ENCODE measurements around the gene DNASE1L3.

DNASE1L3 gene

GRCh38 chr3:58183891-58184290, 26.9 kb downstream of the DNASE1L3 start:
- DNase-seq (ENCODE audit: low read depth, low spot score), result no peak
- H3K4me3 ChIP-seq (ENCODE audit: low read length), result no peak overlapping the region

GRCh38 chr3:58183221-58183620, 27.6 kb downstream of the DNASE1L3 start:
- H3K4me3 ChIP-seq (ENCODE audit: low read length), result no peak overlapping the region
- DNase-seq (ENCODE audit: low read depth, low spot score), result no peak

- no peak for DNase-seq (ENCODE audit: low read depth, low spot score)
These were observed 29.7 kb downstream of the DNASE1L3 start for GRCh38 chr3:58180940-58181587.

DNA sequence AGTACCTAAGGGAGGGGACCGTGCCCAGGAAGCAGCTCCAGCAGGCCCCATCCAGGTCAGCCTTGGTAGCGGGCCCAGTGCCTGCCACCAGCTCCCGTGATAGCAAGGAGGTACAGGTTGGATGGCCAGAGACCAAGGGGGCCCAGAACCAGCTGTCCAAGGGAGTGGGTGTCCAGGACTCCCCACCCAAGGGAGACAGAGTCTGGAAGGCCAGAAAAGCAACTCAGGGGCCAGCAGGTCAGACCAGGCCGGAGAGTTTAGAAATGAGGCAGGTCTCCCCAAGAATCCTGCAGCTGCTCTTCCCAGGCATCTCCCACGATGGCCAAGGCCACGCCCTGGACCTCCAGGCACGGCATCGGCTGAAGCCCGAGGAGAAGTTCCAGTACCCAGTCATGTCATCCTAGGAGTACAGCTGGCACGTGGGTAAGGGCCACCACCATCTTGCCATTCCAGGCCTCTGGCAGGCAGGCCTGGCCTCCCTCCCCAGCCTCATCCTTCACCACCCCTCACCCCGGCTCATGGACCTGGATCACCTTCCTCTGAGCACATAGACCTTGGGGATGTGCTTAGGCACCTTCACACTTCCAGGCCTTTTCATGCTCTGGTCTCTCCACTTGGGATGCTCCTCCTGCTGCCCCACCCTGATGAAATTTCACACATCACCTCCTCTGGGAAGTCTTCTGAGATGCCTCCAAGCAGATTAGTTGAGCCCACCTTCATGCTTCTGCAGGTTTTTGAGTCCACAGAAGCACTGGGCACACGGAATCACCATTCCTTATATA, 30.5 kb downstream of the DNASE1L3 start:
- DNase-seq (ENCODE audit: low read depth, low spot score), result no peak
- H3K4me3 ChIP-seq (ENCODE audit: low read length), result no peak overlapping the region

More at GRCh38 chr3:58180940-58181587, 29.7 kb downstream of the DNASE1L3 start:
- no peak overlapping the region for H3K4me3 ChIP-seq (ENCODE audit: low read length)

GRCh38 chr3:58179235-58180098, 31.3 kb downstream of the DNASE1L3 start:
- no peak overlapping the region for H3K4me3 ChIP-seq (ENCODE audit: low read length)
- DNase-seq (ENCODE audit: low read depth, low spot score), result no peak

DNA sequence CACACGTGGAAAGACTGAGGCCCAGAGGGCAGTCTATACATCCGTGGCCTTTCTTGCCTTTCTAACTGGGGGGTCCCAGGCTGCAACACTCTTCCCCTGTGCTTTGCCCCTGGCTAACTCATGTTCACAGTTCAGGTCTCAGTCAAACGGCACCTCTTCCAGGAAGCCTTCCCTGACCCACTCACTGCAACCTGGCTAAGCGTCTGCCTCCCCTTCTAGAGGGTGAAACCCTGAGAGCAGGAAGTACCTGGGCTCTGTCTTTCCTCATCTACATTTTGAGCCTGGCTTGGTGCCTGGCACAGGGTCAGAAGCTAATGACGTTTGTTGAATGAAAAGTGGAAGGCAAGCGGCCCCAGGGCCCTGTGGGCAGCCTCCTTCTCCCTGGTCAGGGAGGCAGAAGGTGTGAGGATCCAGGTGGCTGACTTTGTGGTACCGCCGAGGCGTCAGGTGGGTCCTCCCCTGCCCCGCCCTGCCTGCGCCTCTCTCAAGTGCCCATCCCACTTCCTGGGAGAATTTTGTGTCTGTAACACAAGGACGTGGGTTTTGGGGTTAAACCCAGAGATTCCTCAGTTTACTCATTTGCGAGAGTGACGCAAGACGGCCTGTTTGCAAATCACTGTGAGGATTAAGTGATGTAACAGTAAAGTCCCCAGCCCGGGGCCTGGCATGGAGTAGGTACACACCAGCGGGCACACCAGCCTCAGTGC, 32.1 kb downstream of the DNASE1L3 start:
- DNase-seq (ENCODE audit: low read depth, low spot score), result no peak
- no peak overlapping the region for H3K4me3 ChIP-seq (ENCODE audit: low read length)

DNA sequence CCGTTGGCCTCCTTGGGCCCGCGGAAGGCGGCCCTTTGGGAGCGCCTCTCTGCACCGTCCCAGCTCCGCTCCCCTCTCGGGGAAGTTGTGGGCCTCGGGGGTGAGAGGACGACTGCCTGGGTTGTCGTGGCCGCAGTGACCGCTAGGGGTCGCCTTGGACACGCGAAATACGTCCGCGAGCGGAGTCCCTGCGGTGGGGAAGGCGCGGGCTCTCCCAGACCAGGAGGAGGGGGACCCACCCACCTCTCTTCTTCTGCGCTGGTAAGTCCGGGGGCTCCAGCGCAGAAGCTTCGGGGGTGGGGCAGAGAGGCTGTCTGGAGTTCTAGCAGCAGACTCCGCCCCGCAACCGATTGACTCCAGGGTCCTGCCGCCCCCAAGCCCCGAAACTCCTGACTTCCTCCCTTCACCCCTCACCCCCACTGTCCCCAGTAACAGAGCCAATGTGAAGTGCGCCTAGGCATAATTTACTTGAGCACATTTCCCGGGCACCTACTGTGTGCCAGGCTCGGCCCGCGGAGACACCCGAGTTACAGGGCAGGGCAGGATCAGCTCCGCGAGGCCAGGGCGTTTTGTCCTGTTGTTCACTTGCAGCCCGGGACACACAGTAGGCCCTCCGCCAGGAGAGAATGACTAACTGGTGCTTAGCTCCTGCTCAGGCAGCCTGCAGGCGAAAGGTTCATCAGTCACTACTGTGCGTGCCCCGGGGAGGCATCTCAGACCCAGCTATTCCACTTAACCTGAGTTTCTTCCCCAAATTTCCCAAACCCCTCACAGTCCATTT, 32.8 kb downstream of the DNASE1L3 start:
- DNase-seq (ENCODE audit: low read depth, low spot score), result peak; percentile 35
- no peak overlapping the region; the same call in 1 of the 2 replicates for H3K4me3 ChIP-seq (ENCODE audit: low read length)

DNA sequence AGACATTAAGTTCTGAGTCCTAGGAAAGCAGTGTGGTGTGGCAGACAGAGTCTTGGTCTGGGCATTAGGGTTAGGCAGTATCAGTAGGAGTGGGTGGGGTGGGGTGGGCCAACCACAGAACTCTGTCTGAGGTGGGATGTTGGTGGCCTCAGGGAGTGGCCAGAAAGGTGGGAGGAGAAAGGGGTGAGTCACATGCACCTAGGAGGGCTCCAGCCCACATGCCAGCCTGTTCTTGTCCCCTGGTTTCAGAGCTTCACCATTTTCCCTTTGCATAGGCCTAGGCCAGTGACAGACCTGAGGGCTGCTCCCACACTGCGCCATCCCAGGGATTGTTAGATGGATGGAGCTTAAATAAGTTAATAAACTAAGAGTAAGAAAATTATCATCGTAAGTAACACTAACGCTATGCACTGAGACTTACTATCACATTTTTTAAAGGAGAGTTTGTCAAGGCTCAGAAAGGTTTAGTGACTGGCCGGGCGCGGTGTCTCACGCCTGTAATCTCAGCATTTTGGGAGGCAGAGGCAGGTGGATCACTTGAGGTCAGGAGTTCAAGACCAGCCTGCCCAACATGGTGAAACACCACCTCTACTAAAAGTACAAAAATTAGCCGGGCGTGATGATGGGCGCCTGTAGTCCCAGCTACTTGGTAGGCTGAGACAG, 33.8 kb downstream of the DNASE1L3 start:
- no peak for DNase-seq (ENCODE audit: low read depth, low spot score)
- no peak overlapping the region for H3K4me3 ChIP-seq (ENCODE audit: low read length)

DNA sequence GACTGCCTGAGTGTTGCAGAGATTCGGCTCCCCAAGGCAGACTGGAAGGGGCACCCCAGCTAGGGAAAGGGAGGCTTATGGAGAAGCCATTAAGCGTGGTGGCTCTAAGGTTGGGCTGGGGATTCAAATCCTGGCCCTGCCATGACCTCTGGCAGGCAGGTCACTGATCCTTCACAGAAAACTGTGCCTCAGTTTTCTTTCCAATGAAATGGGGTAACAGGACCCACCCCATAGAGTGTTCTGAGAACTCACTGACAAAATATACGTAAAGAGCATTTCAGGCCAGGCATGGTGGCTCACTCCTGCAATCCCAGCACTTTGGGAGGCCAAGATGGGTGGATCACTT, 34.6 kb downstream of the DNASE1L3 start:
- no peak overlapping the region for H3K4me3 ChIP-seq (ENCODE audit: low read length)
- no peak for DNase-seq (ENCODE audit: low read depth, low spot score)

DNA sequence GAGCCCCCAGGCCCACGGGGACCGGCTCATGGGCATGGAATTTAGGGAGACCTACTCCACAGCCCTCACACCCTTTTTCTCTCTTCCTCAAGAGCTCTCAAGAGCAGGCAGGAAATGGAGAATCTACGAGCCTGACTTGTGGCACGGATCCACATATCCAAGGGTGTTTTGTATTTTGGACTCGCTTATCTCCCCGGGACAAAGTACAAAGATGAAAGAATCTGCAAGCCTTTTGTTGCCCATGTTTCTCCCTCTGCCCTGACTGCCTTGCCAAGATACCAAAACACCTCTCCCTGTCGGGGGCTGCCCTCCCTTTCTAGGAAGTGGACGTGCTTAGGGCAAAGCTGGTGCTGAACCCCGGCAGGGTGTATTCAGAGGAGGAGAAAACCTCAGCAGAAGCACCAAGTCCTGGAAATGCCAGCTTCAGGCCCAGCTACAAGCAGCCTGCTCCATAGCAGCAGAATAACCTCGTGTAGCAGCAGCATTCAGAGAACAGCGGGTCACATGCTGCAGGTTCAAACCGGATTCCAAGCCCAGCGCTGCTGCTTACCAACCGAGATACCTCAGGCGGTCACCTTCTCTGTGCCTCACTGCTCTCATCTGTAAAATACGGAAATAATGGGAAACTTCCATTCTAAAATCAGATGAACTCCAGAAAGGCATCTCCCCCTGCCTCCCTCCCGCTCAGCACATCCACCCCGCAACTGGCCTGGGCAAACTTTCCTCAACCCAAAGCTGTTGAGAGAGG, 35.2 kb downstream of the DNASE1L3 start:
- no peak overlapping the region for H3K4me3 ChIP-seq (ENCODE audit: low read length)
- DNase-seq (ENCODE audit: low read depth, low spot score), result no peak

- DNase-seq (ENCODE audit: low read depth, low spot score), result no peak
These were observed 35.7 kb downstream of the DNASE1L3 start for GRCh38 chr3:58175187-58175436.

GRCh38 chr3:58173669-58174398, 36.9 kb downstream of the DNASE1L3 start:
- DNase-seq (ENCODE audit: low read depth, low spot score), result peak; percentile 24
- no peak overlapping the region for H3K4me3 ChIP-seq (ENCODE audit: low read length)

More at GRCh38 chr3:58175187-58175436, 35.7 kb downstream of the DNASE1L3 start:
- no peak overlapping the region for H3K4me3 ChIP-seq (ENCODE audit: low read length)

GRCh38 chr3:58173029-58173668, 37.6 kb downstream of the DNASE1L3 start:
- no peak for DNase-seq (ENCODE audit: low read depth, low spot score)
- no peak overlapping the region for H3K4me3 ChIP-seq (ENCODE audit: low read length)

DNA sequence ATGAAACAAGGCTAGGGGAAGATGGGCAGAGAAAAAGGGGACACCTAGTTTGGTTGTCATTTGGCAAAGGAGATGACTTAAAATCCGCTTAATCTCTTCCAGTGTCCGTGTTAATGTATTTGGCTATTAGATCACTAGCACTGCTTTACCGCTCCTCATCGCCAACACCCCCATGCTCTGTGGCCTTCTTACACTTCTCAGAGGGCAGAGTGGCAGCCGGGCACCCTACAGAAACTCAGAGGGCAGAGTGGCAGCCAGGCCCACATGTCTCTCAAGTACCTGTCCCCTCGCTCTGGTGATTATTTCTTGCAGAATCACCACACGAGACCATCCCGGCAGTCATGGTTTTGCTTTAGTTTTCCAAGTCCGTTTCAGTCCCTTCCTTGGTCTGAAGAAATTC, 39.6 kb downstream of the DNASE1L3 start:
- no peak for DNase-seq (ENCODE audit: low read depth, low spot score)
- H3K4me3 ChIP-seq (ENCODE audit: low read length), result no peak overlapping the region

GRCh38 chr3:58170376-58170775, 40.4 kb downstream of the DNASE1L3 start:
- no peak for DNase-seq (ENCODE audit: low read depth, low spot score)
- H3K4me3 ChIP-seq (ENCODE audit: low read length), result no peak overlapping the region

- H3K4me3 ChIP-seq (ENCODE audit: low read length), result no peak overlapping the region
- no peak for DNase-seq (ENCODE audit: low read depth, low spot score)
These were observed 41.4 kb downstream of the DNASE1L3 start for GRCh38 chr3:58169371-58169770.

- DNase-seq (ENCODE audit: low read depth, low spot score), result no peak
These were observed 42.3 kb downstream of the DNASE1L3 start for GRCh38 chr3:58168498-58168897.

More at GRCh38 chr3:58168498-58168897, 42.3 kb downstream of the DNASE1L3 start:
- no peak overlapping the region for H3K4me3 ChIP-seq (ENCODE audit: low read length)

All from Jurkat, Clone E6-1 (cell line).